Stimulated activated CD4-positive, alpha-beta T cell treated with anti-CD3 and anti-CD28 coated beads, TNF-alpha, amount 100 ng/mL, for 4 hours (primary cell): ENCODE results near the gene CEP295NL.
"Not testable (repeated sequence)": the region's sequence is repeated elsewhere in the genome, so short reads cannot be mapped to it uniquely, and the experiment has no call there.

Experiments
- DNase-seq, 3 experiments: peaks; one replicate each; pipeline ENCODE4 v3.0.0-alpha.2; 2020; ENCODE audit warnings: low read depth in 3 of 3

Gene CEP295NL

DNA sequence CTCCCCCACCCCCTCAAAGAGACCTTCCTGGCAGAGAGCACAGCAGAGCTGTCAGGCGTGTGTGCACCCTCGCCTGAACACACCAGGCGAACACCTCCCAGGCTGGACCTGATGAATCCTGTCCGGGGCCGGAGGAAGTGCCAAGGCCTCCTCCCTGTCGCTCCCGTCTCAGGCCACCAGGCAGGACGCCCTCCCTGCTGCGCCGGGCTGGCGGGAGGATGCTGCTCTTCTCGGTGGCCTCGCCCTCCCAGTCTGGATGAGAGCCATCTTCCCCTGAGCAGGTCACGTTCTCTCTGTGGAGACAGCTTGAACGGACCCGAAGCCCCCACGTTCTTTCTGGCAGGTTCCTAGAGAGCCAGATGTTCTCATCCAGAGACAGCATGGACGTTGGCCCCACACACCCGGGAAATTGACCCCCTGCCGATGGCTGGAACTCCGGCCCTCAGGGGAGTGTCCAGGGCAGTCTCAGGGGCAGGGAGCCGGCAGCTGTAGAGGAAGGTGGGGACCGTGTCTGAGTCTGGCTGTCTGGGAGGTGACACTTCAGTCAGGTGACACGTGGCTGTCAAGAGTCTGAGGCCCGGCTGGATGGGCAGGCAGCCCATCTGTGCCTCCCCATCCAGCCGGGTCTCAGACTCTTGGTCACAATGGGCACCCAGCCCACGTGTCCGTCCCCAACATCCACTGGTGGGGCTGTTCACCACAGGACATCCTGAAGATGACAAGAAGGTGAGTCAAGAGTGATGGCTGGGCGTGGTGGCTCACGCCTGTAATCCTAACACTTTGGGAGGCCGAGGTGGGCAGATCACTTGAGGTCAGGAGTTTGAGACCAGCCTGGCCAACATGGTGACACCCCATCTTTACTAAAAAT is 27.1 kb upstream of the CEP295NL start:
- DNase-seq = no peak

- DNase-seq = no peak
These were observed 22.9 kb upstream of the CEP295NL start for GRCh38 chr17:78925662-78926555.

DNA sequence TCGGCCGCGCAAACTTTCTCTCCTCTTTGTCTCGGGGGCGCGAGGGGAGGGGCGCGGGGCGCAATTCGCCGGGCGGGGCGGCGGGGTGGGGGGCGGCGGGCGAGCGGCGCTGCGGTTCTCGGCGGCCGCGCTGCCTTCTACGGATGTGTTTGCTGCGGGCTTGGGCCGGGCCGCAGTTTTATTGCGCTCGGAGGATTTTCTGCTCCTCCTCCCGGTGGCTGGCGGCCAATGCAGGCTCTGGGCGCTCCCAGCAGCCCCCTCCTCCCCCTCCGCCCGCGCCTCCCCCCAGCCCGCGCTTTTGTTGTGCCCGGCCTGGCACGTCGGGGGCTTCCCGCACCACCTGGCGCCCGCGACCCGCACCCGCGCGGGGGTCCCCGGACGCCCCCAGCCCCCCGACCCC is 22.2 kb upstream of the CEP295NL start, which contains the start of gene TIMP2:
TIMP2 (minus strand) TSS at position 154 of the 400 bp plus-strand sequence. CDS start 299 bp downstream, outside the sequence.
- peak in 2 of 3 experiments; percentile 42 to 46 for DNase-seq

DNA sequence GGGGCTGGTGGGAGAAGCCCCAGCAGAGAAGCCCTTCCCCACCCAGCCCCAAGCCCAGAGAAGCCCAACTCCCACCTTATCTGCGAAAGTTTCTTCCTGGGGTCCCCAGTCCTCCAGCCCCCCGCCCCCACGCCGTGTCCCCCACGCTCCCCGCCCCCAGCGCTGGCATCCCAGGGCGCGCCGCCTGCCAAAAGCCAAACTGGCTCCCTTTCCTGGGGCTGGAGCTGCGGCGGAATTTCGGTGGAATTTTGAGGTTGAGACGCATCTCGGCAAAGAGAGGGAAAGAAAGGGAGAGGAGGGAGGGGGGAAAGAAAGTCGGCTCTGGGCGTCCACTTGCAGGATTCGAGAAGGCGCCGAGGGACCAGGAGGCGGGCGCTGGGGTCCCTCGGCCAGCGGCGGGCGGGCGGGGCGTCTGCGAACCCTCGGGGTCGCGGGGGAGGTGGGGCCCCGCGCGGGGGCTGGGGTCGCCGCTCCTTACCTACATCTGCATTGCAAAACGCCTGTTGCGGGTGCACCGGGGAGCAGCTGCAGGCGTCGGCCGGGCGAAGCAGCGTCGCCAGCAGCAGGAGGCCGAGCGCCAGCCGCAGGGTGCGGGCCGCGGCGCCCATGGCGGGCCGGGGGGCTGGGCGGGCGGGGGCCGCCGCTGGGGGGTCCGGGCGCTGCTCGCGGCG is 21.6 kb upstream of the CEP295NL start:
- no peak for DNase-seq

DNA sequence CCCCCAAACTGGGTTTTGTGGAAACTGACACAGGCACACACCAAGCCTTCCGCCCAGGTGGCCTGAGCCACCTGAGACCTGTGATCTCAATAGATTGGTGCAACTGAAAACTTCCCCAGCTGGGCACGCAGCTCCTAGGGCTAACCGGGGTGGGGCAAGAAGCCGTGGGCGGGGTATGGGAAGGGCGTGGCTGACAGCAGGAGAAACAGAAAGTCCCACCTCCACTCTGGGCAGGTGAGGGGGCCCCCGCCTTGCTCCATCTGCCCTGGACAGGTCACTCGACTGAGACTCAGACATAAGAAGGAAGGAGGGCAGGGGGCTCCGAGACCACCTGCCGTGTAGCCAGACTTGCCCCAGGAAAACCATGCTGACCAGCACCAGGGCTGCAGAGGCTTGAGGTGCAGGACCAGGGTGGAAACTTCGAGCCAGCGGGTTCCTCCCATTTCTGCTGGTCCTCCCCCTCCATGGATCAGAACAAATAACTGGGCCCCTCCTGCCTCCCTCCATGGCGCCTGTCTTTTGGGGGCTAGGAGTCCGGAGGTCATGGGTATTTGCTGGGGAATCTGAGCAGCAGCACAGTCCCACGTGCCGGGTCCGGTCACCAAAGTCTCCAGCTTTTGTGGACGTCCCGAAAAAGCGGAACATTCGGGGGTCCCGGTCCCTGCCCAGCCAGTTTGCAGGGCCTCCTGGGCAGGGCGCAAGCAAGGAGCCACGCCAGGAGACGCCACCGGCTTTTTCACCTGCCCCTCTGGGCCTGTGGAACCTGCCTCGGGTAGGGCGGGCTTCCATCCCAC is 20.9 kb upstream of the CEP295NL start:
- DNase-seq = peak in 2 of 3 experiments; percentile 35 to 36

- no peak for DNase-seq
These were observed 20.0 kb upstream of the CEP295NL start for GRCh38 chr17:78922816-78923498.

DNA sequence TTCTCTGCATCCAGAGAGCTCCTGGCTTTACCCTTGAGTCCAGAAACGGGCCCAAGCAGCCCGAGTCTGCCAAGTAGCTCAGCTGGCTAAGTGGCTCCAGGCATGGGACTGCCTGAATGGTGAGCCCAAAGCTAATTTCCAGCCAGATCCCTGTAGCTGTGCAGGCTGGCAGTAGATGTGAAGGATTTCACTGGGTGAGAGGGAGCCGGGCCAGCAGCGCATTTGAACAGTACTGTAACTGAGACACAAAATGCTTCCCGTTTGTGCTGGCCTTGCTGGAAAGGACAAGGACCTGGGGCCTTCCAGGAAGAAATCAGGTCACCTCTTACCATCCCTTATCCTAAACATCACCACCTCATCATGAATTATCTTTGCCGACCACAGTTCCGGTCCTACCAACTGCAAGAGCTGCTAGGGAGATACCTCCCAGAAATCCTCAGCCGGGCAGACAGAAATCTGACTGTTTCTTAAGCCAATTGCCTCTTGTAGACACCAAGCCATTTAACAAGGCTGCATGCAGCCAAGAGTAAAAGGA is 18.5 kb upstream of the CEP295NL start:
- no peak for DNase-seq

- DNase-seq = no peak
These were observed 17.5 kb upstream of the CEP295NL start for GRCh38 chr17:78920528-78920927.

DNA sequence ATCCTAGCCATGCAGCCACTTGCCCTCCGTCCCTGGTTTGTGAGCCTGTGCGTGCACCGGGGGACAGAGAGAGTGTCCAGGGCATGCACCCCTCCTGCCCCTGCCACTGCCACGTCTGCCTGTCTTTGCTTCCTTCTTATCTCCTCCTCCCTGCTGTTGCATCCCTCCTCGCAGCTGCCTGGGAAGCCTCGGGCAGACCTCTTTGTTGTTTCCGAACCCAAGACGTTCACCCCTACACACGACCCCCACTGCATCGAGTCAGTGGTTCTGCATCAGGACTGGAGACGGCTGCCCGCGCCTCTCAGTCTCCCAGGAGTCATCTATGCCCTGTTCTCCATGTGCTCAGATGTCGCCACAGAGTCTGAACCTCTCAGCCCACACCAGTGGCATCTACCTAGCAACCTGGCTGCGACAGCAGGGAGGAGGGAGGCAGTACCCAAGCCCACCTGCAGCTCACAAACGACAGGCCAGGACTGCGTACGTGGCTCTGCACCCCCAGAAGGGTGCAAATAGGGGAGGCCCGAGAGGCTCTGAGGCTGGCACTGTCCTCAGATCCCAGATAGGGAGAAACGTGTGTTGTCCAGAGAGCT is 17.0 kb upstream of the CEP295NL start:
- no peak for DNase-seq

GRCh38 chr17:78918979-78919378 is 16.0 kb upstream of the CEP295NL start:
- DNase-seq = no peak

DNA sequence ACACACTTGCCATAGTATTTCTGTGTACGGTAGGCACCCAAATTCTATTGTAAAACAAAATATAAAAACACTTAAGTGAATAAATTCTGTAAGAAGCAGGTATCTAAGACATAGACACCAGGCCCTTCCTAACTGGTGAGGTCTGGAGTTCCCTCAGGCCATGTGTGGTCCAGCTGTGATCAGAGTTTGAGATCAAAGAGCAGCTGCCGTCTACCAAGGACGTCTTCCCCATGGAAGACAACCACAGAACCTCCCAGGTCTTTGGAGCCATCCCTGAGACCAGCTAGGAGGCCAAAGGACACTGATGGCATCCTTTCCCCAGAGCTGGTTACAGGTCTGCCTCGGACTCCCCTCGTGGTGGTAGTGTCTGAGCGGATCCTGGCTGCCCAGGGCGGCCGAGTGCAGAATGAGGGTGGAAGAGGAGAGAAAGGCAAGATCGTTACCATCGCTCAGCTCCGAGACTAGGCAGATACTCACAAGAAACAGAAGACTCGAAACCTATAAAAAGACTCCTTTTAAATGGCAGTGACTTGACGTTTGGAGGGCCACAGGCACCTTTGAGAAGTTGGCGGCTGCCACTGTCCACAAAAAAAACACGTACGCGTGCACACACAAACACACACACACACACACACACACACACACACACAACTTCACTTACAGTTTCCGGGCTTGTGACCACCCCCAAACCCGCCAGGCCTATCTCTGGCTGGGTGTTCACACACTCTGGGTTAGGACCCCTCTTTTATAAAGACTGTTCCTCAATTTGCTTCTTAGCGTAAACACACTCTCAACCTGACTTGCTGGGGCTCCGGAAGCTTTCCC is 14.7 kb upstream of the CEP295NL start:
- no peak for DNase-seq

- no peak for DNase-seq
These were observed 13.1 kb upstream of the CEP295NL start for GRCh38 chr17:78915872-78916632.

GRCh38 chr17:78913115-78913514 is 10.1 kb upstream of the CEP295NL start:
- no peak for DNase-seq

DNA sequence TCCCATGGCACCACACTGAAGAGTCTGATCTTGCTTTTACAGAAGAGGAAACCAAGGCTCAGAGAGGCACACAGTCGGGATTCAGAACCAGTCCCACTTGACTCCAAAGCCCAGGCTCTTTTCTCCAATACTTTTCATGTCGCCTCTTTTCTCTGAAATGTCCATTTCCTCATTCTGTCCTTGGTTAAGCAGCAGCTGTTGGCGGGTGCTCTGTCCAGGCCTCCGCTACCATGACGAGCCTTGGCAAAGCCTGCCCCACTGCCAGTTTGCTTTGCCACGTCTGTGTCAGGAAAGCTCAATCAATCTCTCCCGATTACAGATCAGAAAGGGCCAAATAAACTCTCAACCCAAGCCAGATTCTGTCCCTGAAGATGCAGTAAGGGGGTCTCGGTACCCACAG is 9.1 kb upstream of the CEP295NL start:
- DNase-seq = no peak

DNA sequence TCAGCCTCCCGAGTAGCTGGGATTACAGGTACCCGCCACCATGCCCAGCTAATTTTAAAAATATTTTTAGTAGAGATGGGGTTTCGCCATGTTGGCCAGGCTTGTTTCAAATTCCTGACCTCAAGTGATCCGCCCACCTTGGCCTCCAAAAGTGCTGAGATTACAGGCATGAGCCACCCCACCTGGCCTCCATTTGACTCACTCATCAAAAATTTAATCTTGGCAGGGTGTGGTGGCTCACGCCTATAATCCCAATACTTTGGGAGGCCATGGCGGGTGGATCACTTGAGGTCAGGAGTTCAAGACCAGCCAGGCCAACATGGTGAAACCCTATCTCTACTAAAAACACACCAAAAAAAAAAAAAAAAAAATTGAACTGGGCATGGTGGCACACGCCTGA is 8.5 kb upstream of the CEP295NL start:
- not testable (repeated sequence) for DNase-seq

- DNase-seq = no peak
These were observed 7.7 kb upstream of the CEP295NL start for GRCh38 chr17:78910497-78911284.

- DNase-seq = no peak
These were observed 5.4 kb upstream of the CEP295NL start for GRCh38 chr17:78908426-78908825.
